Esophagus squamous epithelium (tissue), 4 donors: Measurements from ENCODE around the gene GFI1B.

ENCODE experiments used
- POLR2A ChIP-seq, 4 donors: fragments of 450-650 bp; IDR thresholded peaks; one replicate each; pipeline ENCODE4 v1.6.1; 2017; ENCODE audit warnings: antibody characterized with exemption in 4 of 4, mild to moderate bottlenecking in 4 of 4, moderate library complexity in 3 of 4
- TF ChIP-seq, protein P1 (sequence below), 6 experiments: fragments of 450-650 bp in 4 of 6; fragments of 200-600 bp in 2 of 6; sonication (generic) in 2 of 6; IDR thresholded peaks; one replicate each; pipeline ENCODE4 v1.5.1; 2016 to 2019; ENCODE audit warnings: antibody characterized with exemption in 6 of 6, mild to moderate bottlenecking in 4 of 6, moderate library complexity in 4 of 6

DNA sequence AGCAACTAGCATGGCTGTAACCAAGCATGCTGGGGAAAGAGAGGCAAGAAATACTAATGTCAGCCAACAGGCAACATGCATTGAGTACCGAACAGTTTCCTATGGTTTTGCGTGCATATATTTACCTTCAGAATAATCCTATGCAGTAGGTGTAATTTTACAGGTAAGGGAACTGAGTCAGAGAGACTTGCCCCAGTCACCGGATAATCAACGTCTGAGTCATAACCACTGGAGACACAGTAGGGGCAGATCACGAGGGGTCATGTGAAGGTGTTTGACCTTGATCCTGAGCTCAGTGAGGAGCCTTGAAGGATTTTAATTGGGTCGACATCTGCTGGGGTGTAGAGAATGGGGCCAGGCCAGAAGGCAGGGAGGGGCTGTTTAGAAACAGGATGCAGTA is 20.7 kb upstream of the GFI1B start:
- TF ChIP-seq, protein P1, sequence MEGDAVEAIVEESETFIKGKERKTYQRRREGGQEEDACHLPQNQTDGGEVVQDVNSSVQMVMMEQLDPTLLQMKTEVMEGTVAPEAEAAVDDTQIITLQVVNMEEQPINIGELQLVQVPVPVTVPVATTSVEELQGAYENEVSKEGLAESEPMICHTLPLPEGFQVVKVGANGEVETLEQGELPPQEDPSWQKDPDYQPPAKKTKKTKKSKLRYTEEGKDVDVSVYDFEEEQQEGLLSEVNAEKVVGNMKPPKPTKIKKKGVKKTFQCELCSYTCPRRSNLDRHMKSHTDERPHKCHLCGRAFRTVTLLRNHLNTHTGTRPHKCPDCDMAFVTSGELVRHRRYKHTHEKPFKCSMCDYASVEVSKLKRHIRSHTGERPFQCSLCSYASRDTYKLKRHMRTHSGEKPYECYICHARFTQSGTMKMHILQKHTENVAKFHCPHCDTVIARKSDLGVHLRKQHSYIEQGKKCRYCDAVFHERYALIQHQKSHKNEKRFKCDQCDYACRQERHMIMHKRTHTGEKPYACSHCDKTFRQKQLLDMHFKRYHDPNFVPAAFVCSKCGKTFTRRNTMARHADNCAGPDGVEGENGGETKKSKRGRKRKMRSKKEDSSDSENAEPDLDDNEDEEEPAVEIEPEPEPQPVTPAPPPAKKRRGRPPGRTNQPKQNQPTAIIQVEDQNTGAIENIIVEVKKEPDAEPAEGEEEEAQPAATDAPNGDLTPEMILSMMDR (IDR thresholded peaks at IDR 0.05), result no peak
- TF ChIP-seq POLR2A (IDR thresholded peaks at IDR 0.05), result no peak
